H1 (cell line): Measurements from ENCODE around the gene KRTAP17-1. TPM values are rescaled to one million over a fixed set of nuclear protein-coding genes. Genes with fewer than 3 reads are reported as not detected.

ENCODE experiments used
- CTCF ChIA-PET: fragments of 300-600 bp; sonication (Branson Sonifier 250); formaldehyde crosslinking; loops from one replicate; lab custom pipeline; 2021; ENCODE audit not compliant: partially characterized antibody; lab: Charles Lee
- POLR2A ChIA-PET: fragments of 300-600 bp; sonication (Branson Sonifier 250); formaldehyde crosslinking; loops from one replicate; lab custom pipeline; 2021; ENCODE audit warnings: inconsistent platforms; ENCODE audit not compliant: partially characterized antibody; lab: Charles Lee
- DNase-seq, 2 experiments: peaks; one replicate each; pipeline versions ENCODE4 v3.0.0 to v3.0.0-alpha.2; 2010 to 2022; ENCODE audit warnings: low spot score in 2 of 2, low read depth in 1 of 2, mixed read lengths in 1 of 2
- FAIRE-seq: peaks from 2 replicates; lab custom pipeline; 2011; peaks lifted over from hg19 to GRCh38; lab: Jason Lieb, UNC
- H2AFZ ChIP-seq: 2 replicates; pipeline ENCODE4 v1.8.1; 2012; ENCODE audit warnings: low read length, inconsistent platforms
- H2AK5ac ChIP-seq: 2 replicates; pipeline ENCODE4 v1.6.1; 2013; ENCODE audit warnings: low read depth, low read length
- H2BK120ac ChIP-seq: replicated peaks from 2 replicates; pipeline ENCODE3; 2013; ENCODE audit warnings: low read depth, low read length, inconsistent platforms
- H2BK12ac ChIP-seq: 2 replicates; pipeline ENCODE4 v1.6.1; 2013; ENCODE audit warnings: low read depth, low read length
- H2BK15ac ChIP-seq: 2 replicates; pipeline ENCODE4 v1.6.1; 2013; ENCODE audit warnings: low read length
- H2BK20ac ChIP-seq: 2 replicates; pipeline ENCODE4 v1.6.1; 2013; ENCODE audit warnings: low read length
- H2BK5ac ChIP-seq: 2 replicates; pipeline ENCODE4 v1.6.1; 2013; ENCODE audit warnings: low read depth, low read length
- H3K14ac ChIP-seq: 2 replicates; pipeline ENCODE4 v1.6.1; 2013; ENCODE audit warnings: inconsistent platforms; ENCODE audit not compliant: insufficient read length
- H3K18ac ChIP-seq: 2 replicates; pipeline ENCODE4 v1.6.1; 2013; ENCODE audit warnings: low read length; ENCODE audit errors: extremely low read depth
- H3K23ac ChIP-seq: 2 replicates; pipeline ENCODE4 v1.6.1; 2013; ENCODE audit warnings: inconsistent platforms; ENCODE audit not compliant: insufficient read length
- H3K23me2 ChIP-seq: 2 replicates; pipeline ENCODE4 v1.6.1; 2013; ENCODE audit warnings: low read depth, low read length
- H3K27ac ChIP-seq: 2 replicates; pipeline ENCODE4 v1.6.1; 2011; ENCODE audit warnings: low read depth, low read length, inconsistent platforms
- H3K27me3 ChIP-seq, 4 experiments: replicated peaks in 1 of 4; 1 replicate in 1 of 4; 2 replicates in 3 of 4; pipeline versions ENCODE4 v1.6.1 to v1.8.1; 2011 to 2013; ENCODE audit warnings: low read length in 3 of 4, mild to moderate bottlenecking in 3 of 4, inconsistent platforms in 2 of 4, mixed read lengths in 2 of 4, moderate library complexity in 1 of 4; ENCODE audit not compliant: control insufficient read depth in 3 of 4, insufficient read depth in 3 of 4; ENCODE audit errors: extremely low read depth in 1 of 4
- H3K36me3 ChIP-seq, 4 experiments: 2 replicates each; pipeline versions ENCODE4 v1.6.1 to v1.8.1; 2011 to 2013; ENCODE audit warnings: mild to moderate bottlenecking in 4 of 4, low read length in 3 of 4, moderate library complexity in 2 of 4, control low read depth in 1 of 4, inconsistent platforms in 1 of 4; ENCODE audit not compliant: insufficient read depth in 4 of 4, control insufficient read depth in 2 of 4
- H3K4ac ChIP-seq: replicated peaks from 2 replicates; pipeline ENCODE3; 2013; ENCODE audit warnings: low read length, low read depth, mixed read lengths, inconsistent platforms; ENCODE audit not compliant: insufficient read length
- H3K4me1 ChIP-seq, 4 experiments: replicated peaks in 1 of 4; 1 replicate in 1 of 4; 2 replicates in 3 of 4; pipeline versions ENCODE4 v1.6.1 to v1.8.1; 2011 to 2013; ENCODE audit warnings: low read length in 3 of 4, inconsistent platforms in 2 of 4, mixed read lengths in 1 of 4; ENCODE audit not compliant: insufficient read depth in 4 of 4, control insufficient read depth in 3 of 4
- H3K4me2 ChIP-seq, 2 experiments: 2 replicates each; pipeline versions ENCODE4 v1.6.1 to v1.8.1; 2011 to 2013; ENCODE audit warnings: low read depth in 2 of 2, low read length in 2 of 2, control low read depth in 1 of 2, inconsistent platforms in 1 of 2, mild to moderate bottlenecking in 1 of 2; ENCODE audit not compliant: insufficient read depth in 1 of 2
- H3K4me3 ChIP-seq, 4 experiments: fragments of 200-600, 300-600 bp in 1 of 4; sonication (generic), shearing (Covaris generic), sonication (Bioruptor Twin) in 1 of 4; 2 replicates each; pipeline versions ENCODE4 v1.5.1 to v1.8.1; 2011 to 2016; ENCODE audit warnings: low read length in 4 of 4, low read depth in 3 of 4, control low read depth in 2 of 4, inconsistent platforms in 2 of 4, mild to moderate bottlenecking in 2 of 4, mixed read lengths in 1 of 4, moderate library complexity in 1 of 4; ENCODE audit not compliant: insufficient read depth in 2 of 4; ENCODE audit errors: extremely low read depth in 1 of 4
- H3K56ac ChIP-seq: replicated peaks from 2 replicates; pipeline ENCODE3; 2013; ENCODE audit warnings: low read depth, mild to moderate bottlenecking, mixed read lengths, low read length, inconsistent platforms; ENCODE audit not compliant: insufficient read length
- H3K79me1 ChIP-seq: 2 replicates; pipeline ENCODE4 v1.6.1; 2013; ENCODE audit warnings: low read depth, low read length, control low read depth
- H3K79me2 ChIP-seq, 2 experiments: 2 replicates each; pipeline versions ENCODE4 v1.6.1 to v1.8.1; 2012 to 2013; ENCODE audit warnings: low read length in 2 of 2, mild to moderate bottlenecking in 2 of 2, inconsistent platforms in 1 of 2; ENCODE audit not compliant: insufficient read depth in 2 of 2, control insufficient read depth in 1 of 2
- H3K9ac ChIP-seq, 4 experiments: replicated peaks in 1 of 4; 1 replicate in 1 of 4; 2 replicates in 3 of 4; pipeline versions ENCODE4 v1.6.1 to v1.8.1; 2011 to 2013; ENCODE audit warnings: low read depth in 3 of 4, low read length in 3 of 4, control low read depth in 2 of 4, mild to moderate bottlenecking in 2 of 4, moderate library complexity in 2 of 4, inconsistent platforms in 1 of 4; ENCODE audit errors: extremely low read depth in 1 of 4
- H3K9me3 ChIP-seq, 2 experiments: 2 replicates each; pipeline versions ENCODE4 v1.6.1 to v1.8.1; 2012 to 2013; ENCODE audit warnings: mild to moderate bottlenecking in 2 of 2, moderate library complexity in 2 of 2, control low read depth in 1 of 2, inconsistent platforms in 1 of 2, low read depth in 1 of 2, low read length in 1 of 2, mixed read lengths in 1 of 2; ENCODE audit not compliant: insufficient read depth in 2 of 2
- H4K20me1 ChIP-seq, 2 experiments: replicated peaks in 1 of 2; 2 replicates each; pipeline versions ENCODE3 to v1.8.1; 2011 to 2013; ENCODE audit warnings: inconsistent platforms in 2 of 2, low read length in 2 of 2, mild to moderate bottlenecking in 1 of 2; ENCODE audit not compliant: insufficient read depth in 2 of 2, control insufficient read depth in 1 of 2
- H4K5ac ChIP-seq: 2 replicates; pipeline ENCODE4 v1.6.1; 2013; ENCODE audit warnings: low read length, low read depth, mixed read lengths, inconsistent platforms; ENCODE audit not compliant: insufficient read length
- H4K8ac ChIP-seq: 2 replicates; pipeline ENCODE4 v1.8.0; 2013; ENCODE audit warnings: mild to moderate bottlenecking, moderate library complexity, low read length, inconsistent platforms; ENCODE audit not compliant: insufficient read depth; ENCODE audit errors: extremely low read depth
- H4K91ac ChIP-seq: replicated peaks from 2 replicates; pipeline ENCODE3; 2013; ENCODE audit warnings: low read length, mixed read lengths, inconsistent platforms; ENCODE audit not compliant: insufficient read length
- CBX8 ChIP-seq: fragments of 300-800, 300-1000 bp; sonication (generic); IDR thresholded peaks from 2 replicates; pipeline ENCODE4 v1.7.1; 2016; ENCODE audit warnings: low read depth, low read length, borderline replicate concordance
- CREB1 ChIP-seq: IDR thresholded peaks from 2 replicates; pipeline ENCODE4 v1.6.1; 2012; ENCODE audit warnings: inconsistent platforms
- EGR1 ChIP-seq: IDR thresholded peaks from 2 replicates; pipeline ENCODE4 v1.6.1; 2011; ENCODE audit warnings: low read depth, low read length, borderline replicate concordance
- FOSL1 ChIP-seq: IDR thresholded peaks from 2 replicates; pipeline ENCODE4 v1.6.1; 2011; ENCODE audit warnings: mild to moderate bottlenecking, low read depth, low read length, moderate library complexity; ENCODE audit not compliant: insufficient read depth
- KDM5A ChIP-seq: fragments of 200-600 bp; IDR thresholded peaks from 2 replicates; pipeline ENCODE4 v1.7.1; 2012; ENCODE audit warnings: mild to moderate bottlenecking, low read length, inconsistent platforms, mixed read lengths
- RNF2 ChIP-seq: fragments of 200-900, 300-1000 bp; sonication (generic); IDR thresholded peaks from 2 replicates; pipeline ENCODE4 v1.7.1; 2016; ENCODE audit warnings: borderline replicate concordance, low read depth, mild to moderate bottlenecking, antibody characterized with exemption, low read length; ENCODE audit not compliant: poor library complexity, severe bottlenecking; ENCODE audit errors: missing control alignments
- SUZ12 ChIP-seq: fragments of 200-600 bp; sonication (generic); IDR thresholded peaks from 2 replicates; pipeline ENCODE4 v1.6.1; 2012; ENCODE audit warnings: mild to moderate bottlenecking, inconsistent platforms, low read length, moderate library complexity, mixed read lengths
- TEAD4 ChIP-seq: IDR thresholded peaks from 2 replicates; pipeline ENCODE4 v1.6.1; 2012; ENCODE audit warnings: low read depth, low read length, inconsistent platforms, mixed read lengths
- WGBS, 2 experiments: shearing (Covaris generic) in 1 of 2; methylation state at CpG; one replicate each; pipeline versions ENCODE4 v1.1.6 to v1.1.7; 2013 to 2015; ENCODE audit warnings: low lambda C conversion rate in 2 of 2, mixed read lengths in 2 of 2, inconsistent platforms in 1 of 2, low coverage in 1 of 2, missing lambda C conversion rate in 1 of 2; ENCODE audit not compliant: insufficient replicate concordance in 2 of 2, insufficient coverage in 1 of 2, insufficient read length in 1 of 2; ENCODE audit errors: extremely low coverage in 1 of 2, missing lambda C conversion rate in 1 of 2; 5-methylcytosine and 5-hydroxymethylcytosine counted together
- polyA plus RNA-seq, 7 experiments: library from polyadenylated mRNA; depleted of rRNA in 3 of 7; stranded (reverse) in 5 of 7; unstranded in 2 of 7; fragments of >200 nt in 5 of 7; fragments of 200-250 nt in 2 of 7; gene quantifications; 1 replicate in 5 of 7; 2 replicates in 1 of 7; 4 replicates in 1 of 7; pipeline versions ENCODE4 v1.2.1 to v1.2.3, GENCODE V29; 2011 to 2013; ENCODE audit warnings: missing spikeins in 2 of 7, mixed read lengths in 2 of 7
- total RNA-seq: library from RNA; stranded (reverse); fragmentation: NEBNext Ultra II Directional; extraction: Animal tissue kit (Norgen Biotek cat#: 25700); gene quantifications from 2 replicates; pipeline ENCODE4 v1.2.1, GENCODE V29; 2021

KRTAP17-1 gene
- total and polyA plus RNA-seq, 2 of the 8 experiments (the other 6 are each of a cell fraction or from before 2014, with no cell fraction given), result not detected

DNA sequence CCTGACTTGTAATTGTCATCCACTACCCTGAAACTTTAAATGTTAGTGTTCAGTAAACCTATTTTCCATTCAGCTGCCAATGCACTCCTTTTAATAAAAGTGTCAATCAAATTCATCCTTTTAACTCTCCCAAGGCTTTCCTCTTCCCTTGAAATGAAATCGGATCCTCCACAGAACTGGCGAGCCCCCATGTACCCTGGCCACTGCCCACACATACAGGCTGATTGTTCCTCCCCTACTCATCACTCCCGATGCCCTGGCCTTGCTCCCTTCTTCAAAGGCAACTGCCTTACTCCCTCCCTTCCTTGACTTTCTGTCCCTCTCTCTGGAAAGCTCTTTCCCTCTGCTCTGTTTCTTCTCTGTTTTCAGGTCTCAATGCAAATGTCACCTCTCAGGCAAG is 27.5 kb upstream of the KRTAP17-1 start:
- Histone ChIP-seq H2BK20ac (no peak overlapping the region), H4K5ac (no peak overlapping the region), H2BK12ac (no peak overlapping the region), H3K4me2 (no peak overlapping the region), H2BK15ac (no peak overlapping the region), H3K18ac (no peak overlapping the region), H3K56ac (no peak overlapping the region), H3K4me3 (no peak overlapping the region), H4K8ac (no peak overlapping the region), H2AFZ (no peak overlapping the region), H3K23me2 (no peaks in the 10 kb centered on the region), H4K91ac (no peak overlapping the region), H3K4ac (no peak overlapping the region), H3K14ac (no peak overlapping the region), H3K9me3 (peaks cover 0 to 10% of the 10 kb centered on the region in 2 experiments; a peak in 2 of 4 replicates), H2BK120ac (no peak overlapping the region), H3K9ac (no peak overlapping the region), H3K36me3 (no peaks in the 10 kb centered on the region), H3K23ac (no peak overlapping the region), H3K4me1 (no peaks in the 10 kb centered on the region), H2AK5ac (no peak overlapping the region), H3K27ac (no peak overlapping the region), H2BK5ac (no peak overlapping the region), H3K79me1 (no peaks in the 10 kb centered on the region), H3K79me2 (no peaks in the 10 kb centered on the region), H3K27me3 (no peaks in the 10 kb centered on the region), H4K20me1 (no peaks in the 10 kb centered on the region)
- no peak for DNase-seq
- FAIRE-seq, result no peak
- whole genome bisulfite sequencing, 2 experiments, result 88% methylated on average over 3 of the region's 3 CpGs; no CpG with 5 or more reads in 1 of the 2 experiments
- POLR2A ChIA-PET, result interaction anchor here (0.6 kb wide), 1 partner anchor 92 kb away, joined by 3 read pairs; no protein-coding TSS in a partner anchor
- CTCF ChIA-PET, result interaction anchor here (1.2 to 2.7 kb wide), 2 partner anchors 13 to 185 kb away, joined by 4 to 8 read pairs; partner anchors contain the start of gene KRT19
- TF ChIP-seq CBX8 (no peak), RNF2 (no peak), EGR1 (no peak), KDM5A (no peak), TEAD4 (no peak), FOSL1 (no peak), SUZ12 (no peak), CREB1 (no peak)
